NCI-H146 (cell line): ENCODE data around the gene DDX28.
"Not testable (repeated sequence)": the region's sequence is repeated elsewhere in the genome, so short reads cannot be mapped to it uniquely, and the experiment has no call there.

Experiments
- DNase-seq: peaks from one replicate; lab custom pipeline; 2025; lab: John Stamatoyannopoulos, UW

Gene DDX28

DNA sequence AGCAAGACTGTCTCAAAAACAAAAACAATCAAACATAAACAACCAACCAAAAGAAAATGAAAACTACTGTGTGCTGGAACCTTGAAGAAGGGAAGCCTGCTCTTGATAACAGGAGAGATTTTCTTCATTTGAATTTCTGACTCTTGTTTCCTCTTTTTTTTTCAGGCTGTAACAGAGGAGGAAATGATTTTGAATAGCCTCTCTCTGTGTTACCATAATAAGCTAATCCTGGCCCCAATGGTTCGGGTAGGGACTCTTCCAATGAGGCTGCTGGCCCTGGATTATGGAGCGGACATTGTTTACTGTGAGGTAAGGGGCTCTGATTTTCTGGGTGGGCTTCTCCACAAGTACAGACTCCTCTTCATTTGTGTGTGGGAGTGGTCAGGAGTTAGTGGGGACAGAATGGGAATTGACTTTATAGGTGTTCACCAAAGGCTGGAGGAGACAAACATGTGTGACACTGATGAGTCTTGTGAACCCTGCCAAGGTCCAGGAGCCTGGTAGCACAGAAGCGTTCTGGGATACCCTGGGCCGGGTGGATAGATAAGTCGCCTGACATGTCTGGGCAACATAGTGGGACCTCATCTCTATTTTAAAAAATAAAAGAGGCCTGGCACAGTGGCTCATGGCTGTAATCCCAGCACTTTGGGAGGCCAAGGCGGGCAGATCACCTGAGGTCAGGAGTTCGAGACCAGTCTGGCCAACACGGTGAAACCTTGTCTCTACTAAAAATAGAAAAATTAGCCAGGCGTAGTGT is 15.0 kb upstream of the DDX28 start:
- no peak for DNase-seq

DNA sequence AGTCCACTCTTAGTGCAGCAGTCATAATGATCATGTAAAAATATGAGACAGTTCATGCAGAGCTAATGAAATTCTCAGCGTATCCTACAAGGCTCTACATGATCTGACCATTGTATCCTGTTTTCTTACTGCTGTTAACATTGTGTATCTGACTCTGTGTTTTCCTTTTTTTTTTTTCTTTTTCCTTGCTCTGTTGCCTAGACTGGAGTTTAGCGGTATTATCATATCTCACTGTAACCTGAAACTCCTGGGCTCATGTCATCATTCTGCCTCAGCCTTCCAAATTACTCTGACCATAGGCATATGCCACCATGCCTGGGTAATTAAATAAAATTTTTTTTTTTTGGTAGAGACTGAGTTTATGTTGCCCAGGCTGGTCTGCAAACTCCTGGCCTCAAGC is 12.2 kb upstream of the DDX28 start:
- no peak for DNase-seq

DNA sequence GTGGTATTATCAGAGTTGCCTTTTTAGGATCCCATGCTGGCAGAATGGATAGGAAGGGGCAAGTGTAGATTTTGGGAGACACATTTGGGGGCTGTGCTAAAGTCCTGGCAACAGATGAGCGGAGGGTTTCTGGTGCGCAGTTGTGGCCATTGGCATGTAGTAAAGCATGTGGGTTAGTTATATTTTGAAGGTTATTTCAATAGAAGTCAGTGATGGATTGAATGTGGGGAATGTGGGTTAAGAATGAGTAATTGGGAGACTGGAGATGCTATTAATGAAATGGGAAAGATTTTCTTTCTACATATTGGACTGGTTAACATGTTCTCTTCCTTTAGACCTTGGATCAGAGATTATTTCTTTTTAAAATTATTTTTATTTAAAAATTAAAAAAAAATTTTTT is 10.1 kb upstream of the DDX28 start:
- no peak for DNase-seq

DNA sequence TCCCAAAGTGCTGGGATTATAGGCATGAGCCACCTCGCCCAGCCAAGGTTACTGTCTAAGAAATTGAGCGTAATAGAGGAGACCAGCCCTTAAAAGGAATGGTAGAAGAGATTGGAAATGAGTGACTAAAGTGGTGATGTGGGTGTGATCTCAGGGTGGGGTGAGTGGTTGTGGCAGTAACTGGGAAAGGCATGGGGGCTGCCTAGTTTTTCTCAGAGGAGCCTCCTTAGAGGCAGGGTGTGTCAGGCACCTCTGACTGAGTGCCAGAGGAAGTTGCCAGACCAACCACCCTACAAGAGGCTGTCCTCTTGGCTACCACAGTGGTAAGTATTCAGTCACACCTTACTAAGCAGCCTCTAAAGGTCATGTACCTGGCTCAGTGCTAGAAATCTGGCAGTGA is 8.9 kb upstream of the DDX28 start:
- no peak for DNase-seq

DNA sequence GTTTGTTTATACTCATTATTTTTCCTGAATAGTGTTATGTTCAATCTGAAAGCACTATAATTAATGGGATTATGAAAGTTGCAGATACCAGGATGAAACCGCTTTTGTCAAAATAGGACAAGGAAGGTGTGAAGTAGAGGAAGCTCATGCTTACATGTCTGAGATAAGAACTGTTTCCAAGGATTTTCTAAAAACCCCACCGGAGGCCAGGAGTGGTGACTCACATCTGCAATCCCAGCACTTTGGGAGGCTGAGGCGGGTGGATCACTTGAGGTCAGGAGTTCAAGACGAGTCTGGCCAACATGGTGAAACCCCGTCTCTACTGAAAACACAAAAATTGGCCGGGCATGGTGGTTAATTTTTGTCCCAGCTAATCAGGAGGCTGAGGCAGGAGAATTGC is 7.1 kb upstream of the DDX28 start:
- DNase-seq: not testable (repeated sequence)

DNA sequence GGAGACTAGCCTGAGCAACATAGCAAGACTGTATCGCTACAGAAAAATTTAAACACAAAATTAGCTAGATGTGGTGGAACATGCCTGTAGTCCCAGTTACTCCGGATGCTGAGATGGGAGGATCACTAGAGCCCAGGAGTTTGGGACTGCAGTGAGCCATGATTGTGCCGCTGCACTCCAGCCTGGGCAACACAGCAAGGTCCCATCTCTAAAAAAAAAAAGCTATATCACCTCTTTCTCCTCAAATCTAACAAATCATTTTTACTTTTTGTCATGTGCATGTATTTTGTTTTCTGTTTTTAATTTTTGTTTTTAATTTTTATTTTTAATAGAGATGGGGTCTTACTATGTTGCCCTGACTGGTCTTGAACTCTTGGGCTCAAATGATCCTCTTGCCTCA is 6.0 kb upstream of the DDX28 start:
- no peak for DNase-seq

DNA sequence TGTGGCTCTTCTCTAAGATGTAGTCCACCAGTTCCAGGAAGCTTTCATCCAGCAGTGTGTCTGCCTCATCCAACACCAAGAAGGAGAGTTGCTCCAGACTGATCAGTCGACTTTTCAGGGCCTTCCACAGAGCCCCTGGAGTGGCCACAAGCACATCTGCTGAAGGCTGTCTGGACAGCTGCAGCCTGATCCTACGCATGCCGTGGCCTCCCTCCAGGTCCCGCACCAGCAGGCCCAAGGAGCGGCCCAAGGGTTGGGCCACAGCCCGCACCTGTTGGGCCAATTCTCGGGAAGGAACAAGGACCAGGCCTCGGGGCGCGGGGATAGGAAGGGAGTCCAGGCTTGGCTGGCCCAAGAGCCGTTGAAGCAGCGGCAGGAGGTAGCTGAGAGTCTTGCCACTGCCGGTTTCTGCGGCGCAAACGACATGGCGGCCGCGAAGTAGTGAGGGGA is 729 bp downstream of the DDX28 start:
- no peak for DNase-seq

DNA sequence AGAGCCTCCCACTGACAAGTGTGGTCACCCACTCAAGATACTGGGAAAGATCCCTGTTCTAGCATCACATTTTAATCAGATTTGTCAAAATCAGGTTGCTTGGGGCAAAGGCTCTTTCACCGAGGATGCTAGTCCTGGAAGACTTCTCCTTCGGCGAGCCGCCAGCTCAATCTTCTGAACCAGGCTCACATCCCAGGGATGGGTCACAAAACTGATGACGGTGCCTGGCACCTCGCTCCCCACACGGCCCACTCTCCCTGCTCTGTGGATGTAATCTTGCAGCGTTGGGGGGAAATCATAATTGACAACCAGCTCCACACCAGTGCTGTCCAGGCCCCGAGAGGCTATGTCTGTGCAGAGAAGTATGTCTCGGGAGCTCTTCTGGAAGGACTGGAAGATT is 1.5 kb downstream of the DDX28 start:
- no peak for DNase-seq

DNA sequence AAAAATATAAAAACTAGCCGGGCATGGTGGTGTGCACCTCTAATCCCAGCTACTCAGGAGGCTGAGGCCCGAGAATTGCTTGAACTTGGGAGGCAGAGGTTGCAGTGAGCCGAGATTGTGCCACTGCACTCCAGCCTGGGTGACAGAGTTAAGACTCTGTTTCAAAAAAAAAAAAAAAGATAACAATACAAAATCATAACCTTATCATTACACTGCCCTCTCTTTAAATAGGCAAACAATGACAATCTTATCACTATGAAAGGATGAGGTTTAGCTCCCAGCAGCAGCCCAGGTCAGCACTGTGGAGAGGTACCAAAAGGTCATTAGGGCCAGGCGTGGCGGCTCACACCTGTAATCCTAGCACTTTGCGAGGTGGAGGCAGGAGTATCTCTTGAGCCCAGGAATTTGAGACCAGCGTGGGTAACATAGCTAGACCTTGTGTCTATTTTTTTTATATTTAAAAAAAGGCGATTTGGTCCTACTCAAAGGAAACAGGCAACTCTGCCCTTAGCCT is 3.8 kb downstream of the DDX28 start:
- DNase-seq: no peak

DNA sequence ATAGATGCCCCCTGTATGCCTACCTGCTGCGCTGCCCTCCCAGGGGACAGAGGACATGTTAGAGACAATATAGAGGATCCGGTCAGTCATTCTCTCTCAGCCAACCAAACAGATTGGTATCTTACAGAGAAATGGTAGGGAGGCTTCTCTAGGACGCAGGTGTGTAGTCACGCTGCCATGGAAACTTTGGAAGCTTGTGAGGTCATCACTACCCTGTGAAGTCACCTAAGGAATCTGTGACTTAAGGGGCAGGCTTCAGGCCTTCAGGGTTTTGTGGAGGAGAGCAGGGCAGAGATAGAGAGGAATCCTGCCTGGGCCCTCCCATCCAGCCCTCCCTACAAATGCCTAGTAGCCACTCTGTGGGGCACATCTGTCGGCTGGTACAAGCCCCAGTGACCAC is 7.4 kb downstream of the DDX28 start, which contains the start of gene DPEP2NB:
Gene DPEP2NB, minus strand, starts transcription at position 231 of the 400 bp plus-strand sequence. Its CDS starts 141 bp downstream, at position 90.
- DNase-seq: no peak

DNA sequence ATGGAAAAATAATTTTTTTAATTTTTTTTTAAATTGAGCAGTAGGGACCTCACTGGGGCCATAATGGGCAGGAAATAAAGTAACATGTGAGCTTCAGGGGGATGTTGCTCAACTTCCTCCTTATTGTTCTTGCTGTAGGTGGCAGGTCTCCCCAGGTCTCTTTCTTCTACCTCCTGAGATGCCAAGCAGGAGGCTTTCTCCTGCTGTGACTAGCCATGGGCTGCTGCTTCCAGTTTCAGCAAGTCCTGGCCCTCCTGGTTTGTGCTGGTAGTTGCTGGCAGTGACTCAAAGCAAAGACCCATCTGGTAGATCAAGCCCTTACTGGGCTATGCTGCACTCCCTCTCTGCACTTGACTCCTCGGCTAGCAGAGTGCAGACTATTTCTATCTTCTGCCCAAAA is 9.6 kb downstream of the DDX28 start:
- no peak for DNase-seq

DNA sequence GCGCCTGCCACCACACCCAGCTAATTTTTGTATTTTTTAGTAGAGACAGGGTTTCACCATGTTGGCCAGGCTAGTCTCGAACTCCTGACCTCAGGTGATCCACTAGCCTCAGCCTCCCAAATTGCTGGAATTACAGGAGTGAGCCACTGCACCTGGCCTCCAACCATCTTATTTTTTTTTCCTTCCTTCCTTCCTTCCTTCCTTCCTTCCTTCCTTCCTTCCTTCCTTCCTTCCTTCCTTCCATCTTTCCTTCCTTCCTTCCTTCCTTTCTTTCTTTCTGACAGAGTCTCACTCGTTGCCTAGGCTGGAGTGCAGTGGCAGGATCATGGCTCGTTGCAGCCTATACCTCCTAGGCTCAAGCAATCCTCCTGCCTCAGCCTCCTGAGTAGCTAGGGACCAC is 13.2 kb downstream of the DDX28 start:
- DNase-seq: not testable (repeated sequence)

DNA sequence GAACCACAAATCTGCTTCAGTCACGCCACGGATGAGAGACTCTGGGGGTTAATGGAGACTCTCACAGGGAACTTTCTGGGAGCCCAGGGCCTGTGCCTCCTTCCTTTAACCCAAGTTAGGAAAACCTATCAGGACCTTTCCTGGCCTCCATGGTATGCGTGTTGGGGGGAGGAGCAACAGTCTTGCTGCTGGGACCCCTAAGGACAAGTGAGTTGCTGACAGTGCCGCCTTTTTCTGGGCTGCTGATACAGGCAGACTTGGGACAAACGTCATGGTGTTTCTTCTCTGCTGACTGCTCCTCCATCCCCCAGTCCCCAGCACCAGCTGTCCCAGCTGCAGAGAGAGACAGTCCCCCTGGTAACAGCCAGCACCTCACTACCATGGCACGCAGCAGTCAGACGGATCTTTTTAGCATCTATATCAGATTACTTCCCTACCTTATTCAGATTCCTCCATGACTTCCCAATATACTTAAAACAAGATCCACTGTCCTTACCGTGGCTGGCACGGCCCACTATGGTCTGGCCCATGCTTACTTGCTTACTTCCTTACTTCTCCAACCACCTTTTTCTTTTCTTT is 13.8 kb downstream of the DDX28 start:
- DNase-seq: no peak

DNA sequence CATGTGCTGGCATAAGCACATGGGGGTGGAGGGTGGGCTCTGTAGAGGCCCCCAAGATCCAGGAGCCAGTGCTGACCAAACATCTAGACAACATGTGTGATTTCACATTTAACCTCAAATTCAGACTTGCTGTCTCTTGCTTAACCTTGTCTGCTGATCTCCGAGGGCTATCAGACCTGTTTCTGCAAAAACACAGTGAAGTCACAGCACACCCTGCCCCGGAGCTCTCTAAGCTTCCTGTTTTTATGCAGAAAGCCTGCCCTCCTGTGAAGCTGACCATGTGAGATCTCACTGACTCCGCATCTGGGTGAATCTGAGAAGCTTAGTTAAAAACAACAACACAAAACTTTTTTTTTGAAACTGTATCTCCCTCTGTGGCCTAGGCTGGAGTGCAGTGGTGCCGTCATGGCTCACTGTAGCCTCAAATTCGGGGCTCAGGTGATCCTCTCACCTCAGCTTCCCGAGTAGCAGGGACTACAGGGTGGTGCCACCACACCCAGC is 17.2 kb downstream of the DDX28 start:
- no peak for DNase-seq

DNA sequence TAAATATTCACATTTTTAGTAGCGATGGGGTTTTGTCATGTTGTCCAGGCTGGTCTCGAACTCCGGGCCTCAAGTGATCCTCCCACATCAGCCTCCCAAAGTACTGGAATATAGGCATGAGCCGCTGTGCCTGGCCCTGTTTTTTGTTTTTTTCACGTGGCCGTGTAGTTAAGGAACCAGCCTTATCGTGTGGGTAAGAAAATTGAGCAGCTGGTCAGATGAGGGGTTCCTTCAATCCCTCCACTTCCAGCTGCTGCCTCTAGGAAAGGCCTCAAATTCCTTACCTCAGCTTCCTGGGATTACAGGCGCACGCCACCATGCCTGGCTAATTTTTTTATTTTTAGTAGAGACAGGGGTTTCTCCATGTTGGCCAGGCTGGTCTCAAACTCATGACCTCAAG is 17.8 kb downstream of the DDX28 start:
- no peak for DNase-seq

DNA sequence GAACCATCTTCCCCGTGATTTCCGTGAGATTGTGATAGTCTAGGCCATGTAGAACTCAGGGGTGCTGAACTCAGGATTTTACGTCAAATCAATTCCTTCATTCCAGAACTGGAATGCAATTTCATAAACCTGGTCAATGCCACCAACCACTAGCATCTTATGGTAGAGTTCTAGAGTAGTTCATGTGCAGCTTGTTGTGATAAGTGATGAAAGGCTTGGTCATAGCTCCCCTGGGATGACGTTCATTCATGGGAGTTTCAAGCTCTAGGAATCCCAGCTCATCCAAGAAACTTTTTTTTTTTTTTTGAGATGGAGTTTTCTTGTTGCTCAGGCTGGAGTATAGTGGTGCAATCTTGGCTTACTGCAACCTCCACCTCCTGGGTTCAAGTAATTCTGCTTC is 20.0 kb downstream of the DDX28 start:
- no peak for DNase-seq

DNA sequence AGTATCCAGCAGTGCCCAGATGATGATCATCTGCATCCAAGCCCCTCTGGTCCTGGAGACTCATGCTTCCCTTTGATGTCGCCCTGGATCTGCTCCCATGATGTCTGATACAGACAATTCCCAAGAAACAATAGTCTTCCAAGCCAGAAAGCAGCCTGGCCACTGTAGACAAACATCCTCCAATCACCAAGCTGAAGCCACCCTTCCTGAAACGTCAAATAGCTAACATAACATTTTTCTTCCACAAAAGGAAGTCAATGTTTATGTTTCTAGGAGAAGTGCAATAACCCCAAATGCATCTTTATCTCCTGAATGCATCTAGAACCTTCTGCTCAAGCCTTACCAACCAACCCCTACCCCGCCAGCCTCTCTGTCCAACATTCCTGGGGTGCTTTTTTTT is 22.6 kb downstream of the DDX28 start:
- DNase-seq: no peak

DNA sequence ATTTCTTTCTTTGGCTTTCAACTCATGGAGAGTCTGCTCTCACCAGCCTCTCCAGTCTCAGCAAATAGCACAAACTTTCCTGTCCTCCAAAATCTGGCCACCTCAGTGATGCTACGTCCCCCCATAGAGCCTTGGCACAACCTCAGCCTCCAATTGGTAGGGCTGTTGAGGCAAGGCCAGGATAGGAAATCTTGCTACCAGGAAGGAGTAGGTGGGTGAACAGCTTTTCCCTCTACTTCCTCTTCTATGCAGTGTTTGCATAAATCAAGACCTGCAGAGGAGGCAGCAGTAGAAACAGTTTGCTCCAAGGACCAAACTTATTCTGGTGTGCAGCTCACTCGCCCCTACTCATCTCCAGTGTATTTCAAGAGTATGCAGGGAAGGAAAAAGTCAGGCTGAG is 23.0 kb downstream of the DDX28 start:
- no peak for DNase-seq

DNA sequence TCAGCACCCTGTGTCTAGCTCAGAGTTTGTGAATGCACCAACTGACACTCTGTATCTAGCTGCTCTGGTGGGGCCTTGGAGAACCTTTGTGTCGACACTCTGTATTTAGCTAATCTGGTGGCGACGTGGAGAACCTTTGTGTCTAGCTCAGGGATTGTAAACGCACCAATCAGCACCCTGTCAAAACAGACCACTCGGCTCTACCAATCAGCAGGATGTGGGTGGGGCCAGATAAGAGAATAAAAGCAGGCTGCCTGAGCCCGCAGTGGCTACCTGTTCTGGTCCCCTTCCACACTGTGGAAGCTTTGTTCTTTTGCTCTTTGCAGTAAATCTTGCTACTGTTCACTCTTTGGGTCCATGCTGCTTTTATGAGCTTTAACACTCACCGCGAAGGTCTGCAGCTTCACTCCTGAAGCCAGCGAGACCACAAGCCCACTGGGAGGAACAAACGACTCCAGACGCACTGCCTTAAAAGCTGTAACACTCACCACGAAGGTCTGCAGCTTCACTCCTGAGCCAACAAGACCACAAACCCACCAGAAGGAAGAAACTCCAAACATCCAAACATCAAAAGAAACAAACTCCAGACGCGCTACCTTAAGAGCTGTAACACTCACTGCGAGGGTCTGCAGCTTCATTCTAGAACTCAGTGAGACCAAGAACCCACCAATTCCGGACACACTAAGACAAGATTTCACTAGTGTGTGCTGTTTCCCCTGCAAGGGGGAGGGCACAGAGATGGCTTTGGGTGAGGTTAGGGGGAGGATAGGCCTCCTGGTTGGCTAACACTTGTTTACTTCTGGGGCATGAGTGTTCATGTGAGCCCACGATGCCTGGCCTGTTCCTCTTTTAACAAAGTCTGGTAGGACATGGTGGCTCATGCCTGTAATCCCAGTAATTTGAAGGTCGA is 24.0 kb downstream of the DDX28 start, which contains the start of gene DPEP2:
Gene DPEP2, minus strand, starts transcription at position 706 of the 910 bp plus-strand sequence. CDS start 6,272 bp downstream, outside the sequence.
- DNase-seq: not testable (repeated sequence)

DNA sequence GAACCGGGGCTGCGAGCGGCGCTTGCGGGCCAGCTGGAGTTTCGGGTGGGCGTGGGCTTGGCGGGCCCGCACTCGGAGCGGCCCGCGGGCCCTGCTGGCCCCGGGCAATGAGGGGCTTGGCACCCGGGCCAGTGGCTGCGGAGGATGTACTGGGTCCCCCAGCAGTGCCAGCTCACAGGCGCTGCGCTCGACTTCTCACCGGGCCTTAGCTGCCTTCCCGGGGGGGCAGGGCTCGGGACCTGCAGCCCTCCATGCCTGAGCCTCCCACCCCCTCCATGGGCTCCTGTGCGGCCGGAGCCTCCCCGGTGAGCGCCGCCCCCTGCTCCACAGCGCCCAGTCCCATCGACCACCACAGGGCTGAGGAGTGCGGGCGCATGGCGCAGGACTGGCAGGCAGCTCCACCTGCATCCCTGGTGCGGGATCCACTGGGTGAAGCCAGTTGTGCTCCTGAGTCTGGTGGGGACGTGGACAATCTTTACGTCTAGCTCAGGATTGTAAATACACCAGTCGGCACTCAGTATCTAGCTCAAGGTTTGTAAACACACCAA is 24.7 kb downstream of the DDX28 start:
- DNase-seq: not testable (repeated sequence)

DNA sequence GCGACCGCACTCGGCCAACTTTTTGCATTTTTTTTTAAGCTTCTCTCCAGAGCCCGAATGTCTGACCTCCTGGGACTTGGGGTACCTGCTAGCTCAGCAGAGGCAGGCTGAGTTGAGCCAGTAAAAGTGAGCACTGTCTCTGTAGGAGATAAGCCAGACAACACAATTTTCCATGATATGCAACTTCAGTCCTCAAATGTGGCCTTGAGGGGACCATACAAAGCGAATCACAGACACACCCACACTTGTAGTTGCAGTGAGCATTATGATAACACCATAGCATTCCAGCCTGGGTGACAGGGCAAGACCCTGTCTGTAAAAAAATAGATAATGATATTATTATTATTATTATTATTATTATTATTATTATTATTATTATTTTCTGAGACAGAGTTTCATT is 26.4 kb downstream of the DDX28 start:
- no peak for DNase-seq

DNA sequence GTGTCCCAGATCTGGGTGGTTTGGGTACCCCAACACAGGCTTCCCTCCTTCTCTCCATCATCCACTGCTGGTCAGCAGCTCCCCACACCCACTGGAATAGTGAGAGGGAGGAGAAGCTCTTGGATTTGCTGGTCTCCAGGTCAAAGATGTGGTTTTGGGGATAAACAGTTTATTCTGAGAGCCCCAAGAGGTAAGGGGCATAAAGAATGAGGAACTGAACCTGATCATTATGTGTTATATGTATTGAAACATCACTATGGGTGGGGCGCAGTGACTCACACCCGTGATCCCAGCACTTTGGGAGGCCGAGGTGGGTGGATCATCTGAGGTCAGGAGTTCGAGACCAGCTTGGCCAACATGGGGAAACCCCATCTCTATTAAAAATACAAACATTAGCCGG is 27.6 kb downstream of the DDX28 start:
- no peak for DNase-seq
